Chondrocyte (in vitro differentiated cells): ENCODE measurements around the gene KLK8. TPM values are rescaled to one million over a fixed set of nuclear protein-coding genes. Genes with fewer than 3 reads are reported as not detected.

ENCODE experiments used
- DNase-seq: peaks from one replicate; pipeline ENCODE4 v3.0.0; 2021; ENCODE audit warnings: mixed read lengths, low spot score
- H3K27ac Mint-ChIP-seq: one replicate; pipeline ENCODE4 v1.8.0; 2021; ENCODE audit warnings: mild to moderate bottlenecking, moderate library complexity, mixed read lengths; ENCODE audit not compliant: unreplicated experiment
- H3K27me3 Mint-ChIP-seq: 2 replicates; pipeline ENCODE4 v1.8.0; 2021; ENCODE audit warnings: low read depth, mixed read lengths
- H3K36me3 Mint-ChIP-seq: 2 replicates; pipeline ENCODE4 v1.8.0; 2021; ENCODE audit warnings: low read depth, mixed read lengths
- H3K4me1 Mint-ChIP-seq: 2 replicates; pipeline ENCODE4 v1.8.0; 2021; ENCODE audit warnings: low read depth, mild to moderate bottlenecking, mixed read lengths
- H3K4me3 Mint-ChIP-seq: one replicate; pipeline ENCODE4 v1.8.0; 2021; ENCODE audit warnings: mild to moderate bottlenecking, moderate library complexity, mixed read lengths; ENCODE audit not compliant: unreplicated experiment
- H3K9me3 Mint-ChIP-seq: 2 replicates; pipeline ENCODE4 v1.8.0; 2021; ENCODE audit warnings: low read depth, mixed read lengths
- CTCF ChIP-seq: fragments of 200-600 bp; sonication (generic); IDR thresholded peaks from 2 replicates; pipeline ENCODE4 v1.5.0; 2021; ENCODE audit warnings: antibody characterized with exemption, mild to moderate bottlenecking, moderate library complexity
- total RNA-seq: library from RNA; stranded (reverse); gene quantifications from 3 replicates; pipeline ENCODE4 v1.2.1, GENCODE V29; 2021

KLK8 gene
- total RNA-seq, 1 donor from 2014 or later = not detected

DNA sequence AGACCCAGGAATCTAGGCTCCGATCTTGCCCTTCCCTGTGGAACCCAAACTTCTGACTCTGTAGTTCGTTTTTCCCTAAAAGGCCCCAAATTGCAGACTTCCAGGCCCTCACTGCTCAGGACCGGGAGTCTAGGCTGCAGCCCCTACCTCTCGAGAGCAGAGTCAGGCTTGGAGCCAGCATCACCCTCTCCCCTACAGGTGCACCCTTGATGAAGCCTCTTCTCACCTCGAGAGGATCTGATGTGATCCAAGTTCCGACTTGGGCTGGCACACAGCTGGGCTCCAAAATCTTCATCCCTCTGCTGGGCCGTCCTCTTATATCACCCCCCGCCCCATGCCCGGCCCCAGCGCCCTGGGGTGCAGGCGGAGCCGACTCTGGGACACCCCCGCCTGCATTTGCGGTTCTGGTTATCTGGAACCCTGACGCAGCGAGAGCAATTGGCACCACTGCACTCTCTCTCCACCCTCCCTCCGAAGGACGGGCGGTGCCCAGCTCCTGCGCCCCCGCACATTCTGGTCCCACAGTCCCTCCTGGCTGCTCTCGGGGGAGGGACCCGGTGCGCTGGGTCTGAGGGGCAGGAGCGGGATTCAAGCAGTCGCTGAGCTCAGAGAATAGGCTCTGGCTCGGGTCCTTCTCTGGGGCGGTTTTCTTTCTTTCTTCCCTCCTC, 17.6 kb downstream of the KLK8 start, which contains the start of gene KLK7:
Gene KLK7 (minus strand): TSS at position 293 of the 668 bp plus-strand sequence. CDS start 1,518 bp downstream, outside the sequence.
- Mint-ChIP-seq H3K36me3 (no peaks in the 10 kb centered on the region), H3K4me3 (no peak within 1 kb of the TSS), H3K27ac (no peak within 1 kb of the TSS), H3K27me3 (peaks cover 8% of the 10 kb centered on the region), H3K4me1 (no peaks in the 10 kb centered on the region), H3K9me3 (peaks cover 9% of the 10 kb centered on the region)
- no peak for TF ChIP-seq CTCF
- DNase-seq = no peak

GRCh38 chr19:50982186-50982585, 19.2 kb downstream of the KLK8 start:
- no peak overlapping the region for H3K4me3 Mint-ChIP-seq
- DNase-seq = no peak
- peaks cover 10% of the 10 kb centered on the region for H3K9me3 Mint-ChIP-seq
- peaks cover 10% of the 10 kb centered on the region for H3K27me3 Mint-ChIP-seq
- H3K4me1 Mint-ChIP-seq = no peaks in the 10 kb centered on the region
- no peaks in the 10 kb centered on the region for H3K36me3 Mint-ChIP-seq
- TF ChIP-seq CTCF = no peak
- no peak overlapping the region for H3K27ac Mint-ChIP-seq

- H3K27ac Mint-ChIP-seq = no peak overlapping the region
Observed at GRCh38 chr19:50981587-50982146, 19.7 kb downstream of the KLK8 start.

GRCh38 chr19:50980208-50980607, 21.2 kb downstream of the KLK8 start:
- H3K9me3 Mint-ChIP-seq = peaks cover 6% of the 10 kb centered on the region
- no peaks in the 10 kb centered on the region for H3K36me3 Mint-ChIP-seq
- no peaks in the 10 kb centered on the region for H3K4me1 Mint-ChIP-seq
- no peak for TF ChIP-seq CTCF
- H3K27ac Mint-ChIP-seq = no peak overlapping the region
- H3K27me3 Mint-ChIP-seq = peaks cover 10% of the 10 kb centered on the region
- no peak for DNase-seq
- no peak overlapping the region for H3K4me3 Mint-ChIP-seq

More at GRCh38 chr19:50981587-50982146, 19.7 kb downstream of the KLK8 start:
- no peak for TF ChIP-seq CTCF
- H3K4me1 Mint-ChIP-seq = no peaks in the 10 kb centered on the region
- H3K4me3 Mint-ChIP-seq = no peak overlapping the region
- H3K36me3 Mint-ChIP-seq = no peaks in the 10 kb centered on the region
- peaks cover 10% of the 10 kb centered on the region for H3K27me3 Mint-ChIP-seq
- no peak for DNase-seq
- peaks cover 12% of the 10 kb centered on the region for H3K9me3 Mint-ChIP-seq

DNA sequence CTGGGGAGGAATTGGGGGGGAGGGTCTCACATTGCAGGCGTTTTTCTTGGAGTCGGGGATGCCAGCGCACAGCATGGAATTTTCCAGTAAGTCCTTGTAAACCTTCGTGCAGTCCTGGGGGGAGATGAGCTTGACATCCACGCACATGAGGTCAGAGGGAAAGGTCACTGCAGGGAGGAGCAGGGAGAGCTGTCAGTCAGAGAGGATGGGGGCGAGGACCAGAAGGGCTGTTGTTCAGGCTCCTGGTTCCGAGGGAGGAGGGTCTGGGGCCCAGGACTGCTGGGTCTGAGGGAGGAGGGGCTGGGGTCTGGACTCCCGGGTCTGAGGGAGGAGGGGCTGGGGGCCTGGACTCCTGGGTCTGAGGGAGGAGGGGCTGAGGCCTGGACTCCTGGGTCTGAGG, 21.6 kb downstream of the KLK8 start:
- Mint-ChIP-seq H3K27ac (no peak overlapping the region), H3K9me3 (peaks cover 3% of the 10 kb centered on the region), H3K36me3 (no peaks in the 10 kb centered on the region), H3K4me1 (no peaks in the 10 kb centered on the region), H3K4me3 (no peak overlapping the region), H3K27me3 (peaks cover 10% of the 10 kb centered on the region)
- TF ChIP-seq CTCF = no peak
- DNase-seq = no peak
